IPS DF 6.9 (cell line): ENCODE results near the gene PRELP.

ENCODE experiments used
- DNase-seq: peaks from one replicate; pipeline ENCODE4 v3.0.0-alpha.2; 2013; ENCODE audit warnings: low read depth, low spot score
- H3K27ac ChIP-seq: one replicate; pipeline ENCODE4 v1.5.1; 2013; ENCODE audit warnings: low read length, control low read depth
- H3K27me3 ChIP-seq: 2 replicates; pipeline ENCODE4 v1.6.1; 2013; ENCODE audit warnings: mild to moderate bottlenecking, low read length; ENCODE audit not compliant: control insufficient read depth, insufficient read depth
- H3K36me3 ChIP-seq: 2 replicates; pipeline ENCODE4 v1.6.1; 2013; ENCODE audit warnings: low read length; ENCODE audit not compliant: control insufficient read depth, insufficient read depth
- H3K4me1 ChIP-seq: 2 replicates; pipeline ENCODE4 v1.6.1; 2013; ENCODE audit warnings: low read length; ENCODE audit not compliant: control insufficient read depth, insufficient read depth
- H3K4me3 ChIP-seq: 2 replicates; pipeline ENCODE4 v1.5.1; 2013; ENCODE audit warnings: mild to moderate bottlenecking, low read length
- H3K9me3 ChIP-seq: 2 replicates; pipeline ENCODE4 v1.6.1; 2013; ENCODE audit warnings: low read length, inconsistent platforms; ENCODE audit not compliant: control insufficient read depth, insufficient read depth
- WGBS: extraction: QIAGEN DNeasy Blood & Tissue Kit; methylation state at CpG from one replicate; pipeline ENCODE4 v1.1.7; 2013; ENCODE audit warnings: mixed read lengths, missing lambda C conversion rate; ENCODE audit not compliant: insufficient read length, insufficient coverage; 5-methylcytosine and 5-hydroxymethylcytosine counted together

PRELP gene

DNA sequence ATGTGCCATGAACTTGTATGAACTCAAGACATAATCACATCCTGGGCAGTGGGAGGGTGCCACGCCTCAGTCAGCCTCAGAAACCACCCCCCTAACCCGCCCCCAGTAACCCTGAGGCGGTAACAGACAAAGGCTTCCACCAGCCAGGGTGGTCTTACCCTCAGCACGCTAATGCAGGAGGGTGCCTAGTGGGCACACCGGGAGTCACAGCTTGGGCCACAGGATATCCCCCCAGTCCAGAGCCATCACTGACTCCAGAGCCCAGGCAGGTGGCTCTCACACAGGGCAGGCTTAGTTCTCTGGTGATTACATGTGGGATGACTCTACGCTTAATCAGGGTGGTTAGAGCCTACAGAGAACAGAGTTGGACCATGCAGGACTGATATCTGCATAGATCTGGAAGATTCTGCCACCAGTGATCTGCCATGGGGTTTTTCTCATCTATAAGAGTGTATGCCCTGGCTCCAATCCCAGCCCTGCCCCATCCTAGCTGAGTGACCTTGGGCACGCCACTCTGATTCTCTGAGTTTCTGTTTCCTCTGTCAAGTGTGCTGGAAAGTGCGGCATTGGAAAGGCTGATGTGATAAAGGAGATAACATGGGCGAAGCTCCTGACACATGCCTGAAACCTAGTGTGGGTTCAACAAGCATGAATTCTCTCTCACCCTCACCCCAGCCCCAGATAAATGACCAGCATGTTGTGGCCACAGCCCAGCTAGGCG, 45.6 kb downstream of the PRELP start:
- Histone ChIP-seq H3K4me3 (no peak overlapping the region), H3K4me1 (peaks cover 32% of the 10 kb centered on the region; the same call in 1 of the 2 replicates), H3K36me3 (no peaks in the 10 kb centered on the region), H3K9me3 (no peaks in the 10 kb centered on the region), H3K27ac (no peak overlapping the region), H3K27me3 (peaks cover 14% of the 10 kb centered on the region; the same call in 1 of the 2 replicates)
- no CpG with 5 or more reads among the region's 10 CpGs for WGBS
- no peak for DNase-seq

GRCh38 chr1:203521812-203522211, 46.2 kb downstream of the PRELP start:
- H3K4me1 ChIP-seq, result peaks cover 32% of the 10 kb centered on the region; the same call in 1 of the 2 replicates
- no peak for DNase-seq
- H3K9me3 ChIP-seq, result no peaks in the 10 kb centered on the region
- no CpG with 5 or more reads among the region's 5 CpGs for WGBS
- H3K27me3 ChIP-seq, result peaks cover 14% of the 10 kb centered on the region; the same call in 1 of the 2 replicates
- no peaks in the 10 kb centered on the region for H3K36me3 ChIP-seq
- H3K4me3 ChIP-seq, result no peak overlapping the region
- H3K27ac ChIP-seq, result no peak overlapping the region

- Histone ChIP-seq H3K4me1 (peaks cover 32% of the 10 kb centered on the region; the same call in 1 of the 2 replicates), H3K27me3 (peaks cover 14% of the 10 kb centered on the region; the same call in 1 of the 2 replicates)
Measured at GRCh38 chr1:203522237-203522636, 46.6 kb downstream of the PRELP start.

GRCh38 chr1:203523667-203524066, 48.1 kb downstream of the PRELP start:
- Histone ChIP-seq H3K27me3 (peaks cover 8% of the 10 kb centered on the region; the same call in 1 of the 2 replicates), H3K4me1 (peaks cover 29% of the 10 kb centered on the region), H3K4me3 (no peak overlapping the region), H3K9me3 (no peaks in the 10 kb centered on the region), H3K36me3 (no peaks in the 10 kb centered on the region), H3K27ac (no peak overlapping the region)
- WGBS, result no CpG with 5 or more reads among the region's 6 CpGs
- DNase-seq, result no peak

More at GRCh38 chr1:203522237-203522636, 46.6 kb downstream of the PRELP start:
- no CpG with 5 or more reads among the region's 11 CpGs for WGBS
- H3K27ac ChIP-seq, result no peak overlapping the region
- no peak overlapping the region for H3K4me3 ChIP-seq
- H3K36me3 ChIP-seq, result no peaks in the 10 kb centered on the region
- no peaks in the 10 kb centered on the region for H3K9me3 ChIP-seq
- no peak for DNase-seq

DNA sequence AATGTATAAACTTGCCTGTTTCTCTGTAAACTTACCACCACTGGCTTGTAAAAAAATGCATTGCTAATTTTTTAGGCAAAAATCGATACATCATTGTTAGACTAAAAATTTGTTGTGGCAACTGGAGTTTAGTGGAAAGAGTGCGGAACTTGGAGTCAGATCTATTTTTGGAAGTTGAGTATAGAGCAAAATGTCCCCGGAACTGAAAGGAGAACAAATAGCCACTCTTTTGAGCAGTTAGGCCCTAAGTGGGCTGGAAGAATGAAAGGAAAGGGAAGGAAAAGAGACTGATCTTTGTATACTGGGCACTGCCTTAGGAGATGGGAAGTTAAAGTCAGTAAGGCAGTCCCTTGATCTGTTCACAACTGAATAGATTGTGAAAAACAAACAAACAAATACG, 48.5 kb downstream of the PRELP start:
- WGBS, result no CpG with 5 or more reads among the region's 4 CpGs
- no peak for DNase-seq
- no peaks in the 10 kb centered on the region for H3K9me3 ChIP-seq
- H3K4me1 ChIP-seq, result peaks cover 29% of the 10 kb centered on the region
- H3K27ac ChIP-seq, result no peak overlapping the region
- no peak overlapping the region for H3K4me3 ChIP-seq
- no peaks in the 10 kb centered on the region for H3K36me3 ChIP-seq
- H3K27me3 ChIP-seq, result peaks cover 6% of the 10 kb centered on the region; the same call in 1 of the 2 replicates

DNA sequence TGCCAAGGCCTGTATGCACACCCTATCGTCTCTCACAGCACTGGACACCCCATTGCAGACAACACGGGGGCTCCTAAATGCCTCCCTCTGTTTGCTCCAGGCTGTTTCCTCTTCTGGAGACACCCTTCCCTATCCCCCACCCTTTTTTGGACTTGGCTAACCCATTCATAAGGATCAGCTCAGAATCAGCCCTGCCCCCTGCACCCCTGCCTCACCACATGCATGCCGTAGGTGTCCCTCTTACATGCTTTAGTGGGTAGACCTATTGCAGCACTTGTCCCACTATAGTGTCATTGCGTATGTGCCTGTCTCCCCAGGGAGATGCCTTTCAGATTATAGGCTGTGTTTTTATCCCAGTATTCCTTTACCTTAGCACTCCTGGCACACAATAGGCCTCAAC, 49.2 kb downstream of the PRELP start:
- WGBS, result no CpG with 5 or more reads among the region's 4 CpGs
- Histone ChIP-seq H3K36me3 (no peaks in the 10 kb centered on the region), H3K4me1 (peaks cover 25% of the 10 kb centered on the region), H3K9me3 (no peaks in the 10 kb centered on the region), H3K4me3 (no peak overlapping the region), H3K27ac (no peak overlapping the region), H3K27me3 (peaks cover 6% of the 10 kb centered on the region; the same call in 1 of the 2 replicates)
- DNase-seq, result no peak

GRCh38 chr1:203525685-203526084, 50.1 kb downstream of the PRELP start:
- H3K36me3 ChIP-seq, result no peaks in the 10 kb centered on the region
- no peaks in the 10 kb centered on the region for H3K9me3 ChIP-seq
- H3K4me3 ChIP-seq, result no peak overlapping the region
- no CpG with 5 or more reads among the region's 3 CpGs for WGBS
- no peaks in the 10 kb centered on the region; the same call in 1 of the 2 replicates for H3K27me3 ChIP-seq
- H3K4me1 ChIP-seq, result peaks cover 19% of the 10 kb centered on the region
- DNase-seq, result no peak
- no peak overlapping the region for H3K27ac ChIP-seq

- no peak for DNase-seq
- no CpG with 5 or more reads among the region's 5 CpGs for WGBS
- H3K36me3 ChIP-seq, result no peaks in the 10 kb centered on the region
- H3K27me3 ChIP-seq, result no peaks in the 10 kb centered on the region; the same call in 1 of the 2 replicates
- H3K4me3 ChIP-seq, result no peak overlapping the region
- H3K4me1 ChIP-seq, result peaks cover 17% of the 10 kb centered on the region
- H3K27ac ChIP-seq, result no peak overlapping the region
- no peaks in the 10 kb centered on the region for H3K9me3 ChIP-seq
Measured at GRCh38 chr1:203526130-203526529, 50.5 kb downstream of the PRELP start.

DNA sequence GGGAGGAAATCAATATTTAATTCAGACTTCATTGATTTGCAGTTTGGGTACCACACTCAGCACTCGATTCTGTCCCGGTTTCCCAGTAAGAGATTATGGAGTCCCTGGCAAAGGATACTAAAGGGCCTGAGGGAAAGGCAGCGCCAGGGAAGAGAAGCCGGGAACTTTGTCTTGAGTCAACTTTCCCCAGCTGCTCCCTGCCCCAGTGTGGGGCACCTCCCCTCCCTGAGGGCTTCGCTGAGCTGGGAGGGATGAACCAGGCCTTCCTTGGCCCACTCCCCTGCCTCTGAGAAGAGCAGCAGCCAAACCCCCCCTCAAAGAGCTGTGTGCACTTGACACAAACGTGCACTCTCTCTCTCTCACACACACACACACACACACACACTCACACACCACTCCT, 51.0 kb downstream of the PRELP start:
- no peak overlapping the region for H3K27ac ChIP-seq

DNA sequence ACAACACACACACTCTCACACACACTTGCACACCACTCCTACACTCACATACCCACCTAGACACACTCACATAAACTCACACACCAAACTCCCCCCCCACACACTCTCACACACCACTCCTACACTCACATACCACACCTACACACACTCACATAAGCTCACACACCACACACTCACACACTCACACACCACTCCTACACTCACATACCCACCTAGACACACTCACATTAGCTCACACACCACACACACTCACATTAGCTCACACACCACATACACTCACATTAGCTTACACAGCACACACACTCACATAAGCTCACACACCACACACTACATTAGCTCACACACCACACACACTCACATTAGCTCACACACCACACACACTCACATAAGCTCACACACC, 51.4 kb downstream of the PRELP start:
- DNase-seq, result no peak
- Histone ChIP-seq H3K4me3 (no peak overlapping the region), H3K27ac (no peak overlapping the region), H3K27me3 (no peaks in the 10 kb centered on the region), H3K4me1 (peaks cover 12% of the 10 kb centered on the region), H3K9me3 (no peaks in the 10 kb centered on the region), H3K36me3 (no peaks in the 10 kb centered on the region)

More for the DNA sequence above, 51.0 kb downstream of the PRELP start:
- H3K9me3 ChIP-seq, result no peaks in the 10 kb centered on the region
- peaks cover 16% of the 10 kb centered on the region for H3K4me1 ChIP-seq
- H3K4me3 ChIP-seq, result no peak overlapping the region
- H3K36me3 ChIP-seq, result no peaks in the 10 kb centered on the region
- H3K27me3 ChIP-seq, result no peaks in the 10 kb centered on the region; the same call in 1 of the 2 replicates
- WGBS, result no CpG with 5 or more reads among the region's 6 CpGs
- no peak for DNase-seq

DNA sequence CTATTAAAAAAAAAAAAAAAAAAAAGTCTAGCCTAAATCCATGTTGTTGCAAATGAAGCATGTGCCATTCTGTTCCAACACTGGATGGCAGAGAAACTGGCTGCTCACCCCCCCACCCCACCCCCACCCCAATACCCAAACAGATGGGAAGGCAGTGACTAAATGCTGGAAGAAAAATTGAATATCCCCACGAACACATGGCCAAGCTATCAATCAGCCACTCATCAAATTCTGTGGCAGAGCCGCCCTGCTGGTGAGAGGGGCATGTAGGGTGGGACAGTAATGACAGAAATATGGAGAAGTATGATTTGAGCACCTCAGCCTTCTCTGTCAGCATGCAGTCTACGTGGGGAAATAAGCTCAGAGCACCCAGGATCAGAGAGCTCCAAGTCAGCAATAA, 52.5 kb downstream of the PRELP start:
- Histone ChIP-seq H3K4me1 (peaks cover 7% of the 10 kb centered on the region), H3K36me3 (no peaks in the 10 kb centered on the region), H3K4me3 (no peak overlapping the region), H3K27ac (no peak overlapping the region), H3K9me3 (no peaks in the 10 kb centered on the region), H3K27me3 (no peaks in the 10 kb centered on the region)
- DNase-seq, result no peak
- no CpG with 5 or more reads among the region's 3 CpGs for WGBS
